Small intestine (tissue), 7 donors: Measurements from ENCODE around the gene SLC15A1. TPM values are rescaled to one million over a fixed set of nuclear protein-coding genes. Genes with fewer than 3 reads are reported as not detected.

Experiments
- DNase-seq, 2 donors: peaks; one replicate each; pipeline versions ENCODE4 v3.0.0 to v3.0.0-alpha.2; 2013
- FAIRE-seq: peaks from 2 replicates; lab custom pipeline; 2012; peaks lifted over from hg19 to GRCh38; lab: Jason Lieb, UNC
- H3K27ac ChIP-seq, 3 donors: one replicate each; pipeline ENCODE4 v1.5.1; 2013; ENCODE audit warnings: low read length in 2 of 3, mild to moderate bottlenecking in 2 of 3, control low read depth in 1 of 3, inconsistent platforms in 1 of 3, low read depth in 1 of 3, moderate library complexity in 1 of 3
- H3K27me3 ChIP-seq, 3 donors: one replicate each; pipeline ENCODE4 v1.6.1; 2013; ENCODE audit warnings: low read length in 3 of 3, inconsistent platforms in 1 of 3; ENCODE audit not compliant: control insufficient read depth in 3 of 3, insufficient read depth in 3 of 3
- H3K36me3 ChIP-seq, 3 donors: one replicate each; pipeline ENCODE4 v1.6.1; 2013; ENCODE audit warnings: low read length in 3 of 3, inconsistent platforms in 1 of 3, low read depth in 1 of 3, mild to moderate bottlenecking in 1 of 3, moderate library complexity in 1 of 3; ENCODE audit not compliant: control insufficient read depth in 3 of 3, insufficient read depth in 2 of 3
- H3K4me1 ChIP-seq, 3 donors: one replicate each; pipeline ENCODE4 v1.6.1; 2013; ENCODE audit warnings: low read length in 2 of 3, inconsistent platforms in 1 of 3, low read depth in 1 of 3, mild to moderate bottlenecking in 1 of 3, moderate library complexity in 1 of 3; ENCODE audit not compliant: control insufficient read depth in 3 of 3, insufficient read depth in 2 of 3
- H3K4me3 ChIP-seq, 3 donors: one replicate each; pipeline ENCODE4 v1.5.1; 2013; ENCODE audit warnings: low read length in 3 of 3, control low read depth in 1 of 3, inconsistent platforms in 1 of 3, low read depth in 1 of 3, mild to moderate bottlenecking in 1 of 3, moderate library complexity in 1 of 3
- H3K9me3 ChIP-seq, 2 donors: one replicate each; pipeline ENCODE4 v1.6.1; 2013; ENCODE audit warnings: low read depth in 1 of 2, low read length in 1 of 2; ENCODE audit not compliant: control insufficient read depth in 2 of 2, insufficient read depth in 1 of 2
- WGBS, 3 donors: extraction: QIAGEN DNeasy Blood & Tissue Kit; methylation state at CpG; one replicate each; pipeline ENCODE4 v1.1.7; 2013; 5-methylcytosine and 5-hydroxymethylcytosine counted together
- polyA plus RNA-seq, 4 donors: library from polyadenylated mRNA; stranded (reverse) in 3 of 4; unstranded in 1 of 4; fragments of 200-250 nt in 3 of 4; fragments of 120-200 nt in 1 of 4; gene quantifications; one replicate each; pipeline versions ENCODE4 v1.2.1 to v1.2.3, GENCODE V29; 2013
- donor health status: healthy with polysubstance abuse.
- donor health status: control.
- donor health status: control.
- donor health status: Bipolar disorder and iron deficiency.
- donor health status: healthy.

The SLC15A1 gene
- polyA plus RNA-seq, 4 donors = 36.9 to 422 (median 281) TPM

DNA sequence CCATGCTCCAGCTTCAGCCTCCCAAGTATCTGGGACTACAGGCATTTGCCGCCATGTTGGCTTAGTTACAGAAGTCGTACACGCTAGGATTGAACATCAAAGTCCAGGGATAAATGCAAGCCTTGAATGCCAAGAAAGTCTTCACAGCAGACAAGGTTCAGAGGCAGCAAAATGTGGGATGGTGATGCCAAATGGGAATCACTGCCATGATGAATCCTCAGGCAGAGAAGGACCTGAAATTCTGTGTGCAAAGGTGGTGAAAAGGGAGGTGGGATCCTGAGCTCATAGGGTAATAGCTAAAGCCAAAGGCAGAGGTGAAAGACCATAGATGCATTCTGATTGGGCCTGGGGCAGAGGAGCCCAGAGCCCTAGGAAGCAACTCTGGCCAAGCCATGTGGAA, 96.2 kb downstream of the SLC15A1 start:
- Histone ChIP-seq H3K27me3 (no peaks in the 10 kb centered on the region), H3K4me3 (no peak overlapping the region), H3K9me3 (peaks cover 0 to 3% of the 10 kb centered on the region in 2 donors), H3K27ac (no peak overlapping the region), H3K4me1 (peaks cover 0 to 21% (median 0%) of the 10 kb centered on the region in 3 donors), H3K36me3 (no peaks in the 10 kb centered on the region)
- FAIRE-seq = no peak
- DNase-seq = no peak
- 93 to 97% (median 96%) methylated on average over 3 of the region's 3 CpGs for WGBS, 3 donors

DNA sequence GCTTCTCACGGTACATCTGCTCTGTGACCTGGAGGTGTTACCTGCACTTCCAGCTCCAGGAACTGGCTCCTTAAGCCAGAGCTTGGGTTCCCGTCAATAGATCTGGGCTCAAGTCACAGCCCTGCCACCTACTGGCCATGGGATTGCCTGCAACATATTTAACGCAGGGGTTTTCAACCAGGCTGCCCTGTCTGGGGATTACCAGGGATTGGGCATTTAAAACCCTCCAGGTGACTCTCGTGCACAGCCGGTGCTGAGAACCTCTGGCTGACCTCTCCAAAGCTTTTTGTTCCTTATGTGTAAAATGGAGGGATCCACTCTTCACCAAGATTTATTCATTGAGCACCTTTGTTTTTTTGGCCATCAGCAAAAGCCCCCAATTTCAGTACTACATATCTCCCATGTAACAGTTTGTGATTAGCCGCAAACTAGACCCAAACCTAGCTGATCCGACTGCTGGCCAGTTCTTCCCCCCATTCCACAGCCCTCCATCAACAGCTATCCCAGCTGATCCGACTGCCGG, 98.9 kb downstream of the SLC15A1 start:
- DNase-seq (peak; percentile 91 to 92), FAIRE-seq (no peak)
- no peaks in the 10 kb centered on the region for H3K27me3 ChIP-seq

DNA sequence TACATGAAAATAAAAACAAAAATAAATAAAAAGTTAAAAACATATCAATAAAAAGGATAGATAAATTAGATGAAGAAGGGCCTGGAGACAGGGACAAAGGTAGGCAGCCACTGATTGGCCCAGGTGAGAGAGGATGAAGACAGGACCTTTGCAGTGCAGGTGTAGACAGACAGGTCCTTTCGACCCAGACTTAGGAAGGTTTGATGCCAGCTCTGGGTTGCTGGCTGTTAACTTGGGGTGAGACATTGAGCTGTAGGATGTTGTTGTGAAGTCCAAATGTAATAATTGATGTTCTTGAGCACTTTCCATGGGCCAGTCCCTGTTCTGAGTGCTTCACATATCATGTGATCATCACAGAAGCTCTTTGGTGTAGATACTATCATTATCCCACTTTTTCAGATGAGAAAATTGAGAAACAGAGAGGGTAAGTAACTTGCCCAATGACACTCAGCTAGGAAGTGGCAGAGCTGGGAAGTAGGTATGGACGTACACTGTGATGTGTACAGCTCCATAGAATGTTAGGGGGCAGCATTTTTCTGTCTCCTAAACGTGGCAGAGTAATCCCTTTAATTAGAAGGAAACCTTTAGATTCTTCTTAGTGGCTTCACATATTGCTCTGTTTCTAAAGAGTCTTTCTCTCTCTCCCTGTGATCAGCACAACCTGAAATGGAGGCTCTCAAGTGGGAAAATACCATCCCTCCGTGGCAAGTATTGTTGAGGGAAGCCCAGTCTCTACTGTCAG, 99.6 kb downstream of the SLC15A1 start:
- no peak for FAIRE-seq
- H3K4me1 ChIP-seq = peaks cover 0 to 50% (median 3%) of the 10 kb centered on the region in 3 donors
- H3K27ac ChIP-seq = peak overlapping the region in 1 of 3 donors; percentile 26
- no peak for DNase-seq
- H3K27me3 ChIP-seq = no peaks in the 10 kb centered on the region
- 32 to 43% (median 43%) methylated on average over 4 of the region's 4 CpGs for WGBS, 3 donors
- no peak overlapping the region for H3K4me3 ChIP-seq
- H3K36me3 ChIP-seq = no peaks in the 10 kb centered on the region
- no peaks in the 10 kb centered on the region for H3K9me3 ChIP-seq

More for the DNA sequence above, 98.9 kb downstream of the SLC15A1 start:
- H3K4me1 ChIP-seq = peaks cover 0 to 48% (median 3%) of the 10 kb centered on the region in 3 donors
- H3K36me3 ChIP-seq = no peaks in the 10 kb centered on the region
- H3K27ac ChIP-seq = peak overlapping the region in 1 of 3 donors; percentile 26
- H3K9me3 ChIP-seq = no peaks in the 10 kb centered on the region
- no peak overlapping the region for H3K4me3 ChIP-seq
- 34 to 37% (median 35%) methylated on average over 9 of the region's 9 CpGs for WGBS, 3 donors

DNA sequence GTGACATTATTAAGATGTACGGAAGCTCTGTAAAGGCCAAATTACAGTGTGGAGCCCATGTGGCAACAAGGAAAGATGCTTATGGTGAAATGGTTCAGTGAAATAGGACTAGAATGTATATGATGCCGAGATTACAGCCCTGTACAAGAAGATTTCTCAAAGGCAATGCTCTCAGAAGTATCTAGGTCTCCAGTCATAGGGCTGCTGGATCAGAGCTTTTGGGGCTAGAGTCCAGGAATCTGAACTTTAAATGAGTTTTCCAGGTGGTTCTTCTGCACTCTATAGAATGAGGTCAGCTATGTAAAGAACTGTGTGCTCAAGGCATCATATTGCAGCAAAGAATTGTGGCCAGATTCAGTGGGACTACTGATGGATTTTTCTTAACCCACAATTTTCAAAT, 100.2 kb downstream of the SLC15A1 start:
- DNase-seq (peak in 1 of 2 donors; percentile 22), FAIRE-seq (no peak)
- Histone ChIP-seq H3K9me3 (no peaks in the 10 kb centered on the region), H3K27ac (peak overlapping the region in 1 of 3 donors; percentile 96), H3K4me3 (no peak overlapping the region), H3K36me3 (no peaks in the 10 kb centered on the region), H3K27me3 (no peaks in the 10 kb centered on the region), H3K4me1 (peaks cover 0 to 55% (median 5%) of the 10 kb centered on the region in 3 donors)
- 65 to 78% (median 72%) methylated on average over 2 of the region's 2 CpGs for WGBS, 3 donors

DNA sequence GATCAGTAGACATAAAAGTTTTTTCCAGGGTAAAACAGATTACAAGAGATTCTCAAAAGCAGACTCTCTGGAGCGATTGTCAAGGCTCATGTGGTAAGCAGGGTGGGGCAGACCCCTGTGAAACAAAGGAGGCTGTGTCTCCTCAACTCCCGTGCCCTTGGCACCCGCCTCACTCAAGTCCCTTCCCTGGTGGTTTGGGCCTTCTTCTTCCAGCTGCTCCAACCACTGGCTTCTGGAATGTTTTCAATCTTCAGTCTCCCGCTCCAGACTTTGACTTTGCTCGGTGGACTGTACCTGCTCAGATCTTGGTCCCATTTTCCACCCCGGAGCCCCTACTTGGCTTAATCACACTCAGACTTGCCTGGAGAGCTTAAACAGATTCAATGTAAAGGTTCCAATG, 100.7 kb downstream of the SLC15A1 start:
- H3K4me3 ChIP-seq = no peak overlapping the region
- DNase-seq (peak in 1 of 2 donors; percentile 46), FAIRE-seq (no peak)
- no peaks in the 10 kb centered on the region for H3K9me3 ChIP-seq
- peak overlapping the region; percentile 78 to 96 (median 82) for H3K27ac ChIP-seq
- H3K36me3 ChIP-seq = no peaks in the 10 kb centered on the region
- H3K27me3 ChIP-seq = no peaks in the 10 kb centered on the region
- WGBS, 3 donors = 55 to 71% (median 63%) methylated on average over 6 of the region's 6 CpGs
- peaks cover 0 to 55% (median 5%) of the 10 kb centered on the region in 3 donors for H3K4me1 ChIP-seq

DNA sequence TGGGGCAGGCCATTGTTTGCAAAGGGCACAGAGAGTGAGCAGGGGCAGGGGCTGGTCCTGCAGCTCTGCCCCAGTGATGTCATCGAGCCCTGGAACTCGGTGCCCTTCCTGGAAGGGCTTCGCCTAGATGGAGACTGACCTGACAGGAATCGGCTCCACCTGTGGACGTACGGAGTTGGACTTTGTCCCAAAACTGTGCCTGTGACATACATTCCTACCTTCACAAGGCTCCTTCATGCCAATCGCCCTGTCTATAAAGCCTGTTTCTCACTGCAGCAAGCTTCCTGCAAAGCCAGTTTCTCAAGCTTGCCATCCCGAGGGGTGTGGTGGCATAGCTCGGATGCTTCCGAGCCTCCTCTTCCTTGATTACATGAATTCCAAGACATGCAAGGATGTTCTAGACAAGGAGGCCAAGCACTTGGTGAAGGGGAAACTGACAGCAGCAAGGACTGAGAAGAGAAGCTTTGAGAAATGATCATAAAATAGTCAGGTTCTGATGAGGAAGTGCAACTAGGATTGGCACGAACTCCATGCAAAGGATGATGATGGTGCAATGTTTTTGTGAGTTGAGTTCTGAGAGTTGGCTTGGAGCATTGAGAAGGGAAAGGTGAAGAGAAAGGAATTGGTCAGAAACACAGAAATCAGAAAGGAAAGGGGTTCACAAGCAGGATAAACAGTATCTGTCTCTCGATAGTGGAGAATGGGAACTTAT, 101.9 kb downstream of the SLC15A1 start:
- no peaks in the 10 kb centered on the region for H3K9me3 ChIP-seq
- FAIRE-seq (no peak), DNase-seq (peak; percentile 97 to 99)
- WGBS, 3 donors = 23 to 56% (median 43%) methylated on average over 12 of the region's 12 CpGs
- H3K4me3 ChIP-seq = no peak overlapping the region
- no peaks in the 10 kb centered on the region for H3K36me3 ChIP-seq
- peak overlapping the region; percentile 78 to 96 (median 86) for H3K27ac ChIP-seq
- no peaks in the 10 kb centered on the region for H3K27me3 ChIP-seq
- peaks cover 0 to 55% (median 5%) of the 10 kb centered on the region in 3 donors for H3K4me1 ChIP-seq

DNA sequence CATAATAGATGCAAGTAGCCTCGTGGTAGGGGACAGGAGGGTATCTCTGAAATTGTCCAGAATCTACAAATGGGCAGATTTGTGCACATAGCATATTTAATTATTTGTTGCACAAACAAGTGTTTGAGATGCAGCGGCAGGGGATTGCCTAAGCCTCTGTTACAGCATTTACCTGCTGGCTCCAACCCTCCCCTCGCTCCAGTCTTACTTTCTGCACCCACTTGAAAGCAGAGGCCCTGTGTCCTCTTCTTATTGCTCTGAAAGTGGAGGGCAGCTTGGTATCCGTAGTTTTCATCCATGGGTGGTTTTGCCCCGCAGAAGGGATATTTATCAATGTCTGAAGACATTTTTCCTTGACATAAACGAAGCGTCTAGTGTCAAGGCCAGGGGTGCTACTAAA, 102.6 kb downstream of the SLC15A1 start:
- no peak overlapping the region for H3K4me3 ChIP-seq
- no peaks in the 10 kb centered on the region for H3K9me3 ChIP-seq
- DNase-seq (no peak), FAIRE-seq (no peak)
- no peaks in the 10 kb centered on the region for H3K36me3 ChIP-seq
- peak overlapping the region; percentile 78 to 96 (median 86) for H3K27ac ChIP-seq
- H3K27me3 ChIP-seq = no peaks in the 10 kb centered on the region
- H3K4me1 ChIP-seq = peaks cover 0 to 55% (median 5%) of the 10 kb centered on the region in 3 donors
- WGBS, 3 donors = 40 to 71% (median 50%) methylated on average over 7 of the region's 7 CpGs

DNA sequence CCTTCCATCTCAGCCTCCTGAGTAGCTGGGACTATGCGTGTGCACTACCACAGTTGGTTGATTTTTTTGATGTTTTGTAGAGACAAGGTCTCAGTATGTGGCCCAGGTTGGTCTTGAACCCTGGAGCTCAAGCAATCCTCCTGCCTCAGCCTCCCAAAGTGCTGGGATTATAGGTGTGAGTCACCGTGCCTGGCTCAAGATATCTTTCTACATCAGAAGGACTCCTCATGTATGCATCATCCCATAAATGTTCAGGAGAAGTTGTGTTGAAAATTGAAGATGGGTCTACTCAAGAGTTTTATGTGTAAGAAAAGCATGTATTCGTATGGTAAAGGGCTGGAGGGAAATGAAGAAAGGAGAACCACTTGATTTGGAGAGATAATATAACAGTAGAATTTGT, 103.8 kb downstream of the SLC15A1 start:
- no peak overlapping the region for H3K4me3 ChIP-seq
- H3K27me3 ChIP-seq = no peaks in the 10 kb centered on the region
- H3K36me3 ChIP-seq = no peaks in the 10 kb centered on the region
- no peak for FAIRE-seq
- no peaks in the 10 kb centered on the region for H3K9me3 ChIP-seq
- WGBS, 3 donors = 43 to 74% (median 63%) methylated on average over 3 of the region's 3 CpGs
- peak in 1 of 2 donors; percentile 44 for DNase-seq
- H3K27ac ChIP-seq = peak overlapping the region; percentile 73 to 96 (median 86)
- peaks cover 0 to 55% (median 5%) of the 10 kb centered on the region in 3 donors for H3K4me1 ChIP-seq
